Stimulated activated CD8-positive, alpha-beta memory T cell treated with anti-CD3 and anti-CD28 coated beads, Interleukin-15, amount 100 ng/mL, for 4 hours (primary cell): ENCODE results near the gene FAM171A1.
A peak's percentile ranks its signal among the peaks of the same experiment; 100 is the strongest.
"Not testable (repeated sequence)": the region's sequence is repeated elsewhere in the genome, so short reads cannot be mapped to it uniquely, and the experiment has no call there.

Source experiments
- DNase-seq, 2 donors: peaks; one replicate each; pipeline ENCODE4 v3.0.0-alpha.2; 2020; ENCODE audit warnings: low read depth in 2 of 2

Gene FAM171A1

DNA sequence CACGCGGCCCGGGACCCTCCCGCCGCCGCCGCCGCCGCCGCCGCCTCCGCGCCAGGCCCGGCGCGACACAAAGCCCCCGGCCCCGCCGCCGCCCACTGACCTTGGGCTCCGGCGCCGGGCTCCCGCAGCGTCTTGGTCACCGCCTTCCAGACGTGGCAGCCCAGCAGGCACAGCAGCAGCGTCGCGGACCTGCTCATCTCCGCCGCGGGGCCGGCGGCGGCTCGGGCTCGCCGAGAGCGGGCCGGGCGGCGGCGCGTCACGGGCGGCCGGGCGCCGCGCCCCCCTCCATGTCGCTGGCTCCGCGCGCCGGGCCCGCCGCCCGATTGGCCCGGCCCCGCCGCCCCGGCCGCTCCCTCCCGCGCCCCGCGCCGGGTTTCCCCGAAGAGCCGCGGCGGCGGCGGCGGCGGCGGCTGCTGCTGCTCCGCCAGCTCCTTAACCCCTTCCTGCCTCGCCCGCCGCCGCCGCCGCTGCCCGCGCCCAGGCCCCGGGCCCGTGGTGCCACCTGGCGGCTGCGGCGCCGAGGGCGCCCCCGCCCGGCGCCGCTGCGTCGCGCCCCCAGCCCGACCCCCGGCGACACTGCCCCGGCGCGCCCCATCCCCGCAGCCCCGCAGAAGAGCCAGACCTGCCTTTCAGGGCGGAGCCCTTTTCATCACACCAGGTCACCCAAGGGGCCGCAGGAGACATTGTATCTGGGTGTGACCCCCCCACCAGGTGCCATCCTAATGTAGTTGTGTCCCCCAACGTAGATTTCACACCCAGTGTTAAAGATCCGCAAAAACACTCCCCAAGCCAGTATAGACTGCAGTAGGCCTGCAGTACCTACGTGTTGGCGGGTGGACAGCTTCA lies at the start of gene FAM171A1:
TSS of gene FAM171A1 (minus strand) at position 434 of the 846 bp plus-strand sequence. CDS start at position 197, 237 bp downstream.
- peak in 1 of 2 donors; percentile 28 for DNase-seq

DNA sequence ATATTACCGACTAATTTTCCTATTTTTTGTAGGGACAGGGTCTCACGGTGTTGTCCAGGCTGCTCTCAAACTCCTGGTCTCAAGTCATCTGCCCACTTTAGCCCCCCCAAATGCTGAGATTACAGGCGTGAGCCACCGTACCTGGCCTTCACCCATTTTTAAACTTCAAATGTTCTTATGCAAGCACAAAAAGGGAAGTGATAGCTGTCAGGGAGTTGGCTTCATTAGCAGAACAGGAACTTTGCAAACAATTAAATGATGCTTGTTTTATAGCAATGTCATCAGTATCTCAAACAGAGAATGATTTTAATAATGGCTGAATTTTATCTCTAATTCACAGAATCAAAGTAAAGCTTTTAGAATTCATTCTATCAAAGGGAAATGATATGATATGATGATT lies 49.8 kb upstream of the FAM171A1 start:
- no peak for DNase-seq

DNA sequence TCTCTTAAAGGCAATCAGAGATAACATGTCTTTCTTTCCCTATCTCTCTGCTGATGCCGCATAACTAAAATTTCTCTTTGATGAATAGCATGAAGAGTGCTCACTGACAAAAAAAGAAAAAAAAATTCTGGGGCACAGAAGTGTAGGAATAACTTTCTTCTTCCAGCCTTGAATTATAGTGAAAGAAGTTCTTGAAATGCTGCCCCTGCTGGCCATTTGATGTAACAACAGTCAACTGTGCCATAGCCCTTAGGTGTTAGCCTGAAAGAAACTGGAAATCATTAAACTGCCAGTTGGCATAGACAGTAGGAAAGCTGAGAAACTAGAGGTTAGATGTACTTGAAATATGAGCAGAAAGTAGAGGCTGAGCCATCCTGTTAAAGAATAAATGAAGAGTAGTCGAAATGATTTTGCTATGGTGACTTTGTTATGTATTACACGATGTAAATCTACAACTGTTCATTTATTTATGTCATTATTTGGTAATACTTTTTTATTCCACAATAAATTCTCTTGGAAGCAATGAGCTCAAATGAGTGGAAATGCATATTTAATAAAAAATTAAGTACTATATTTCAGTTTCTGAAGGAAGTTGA lies 48.3 kb upstream of the FAM171A1 start:
- no peak for DNase-seq

DNA sequence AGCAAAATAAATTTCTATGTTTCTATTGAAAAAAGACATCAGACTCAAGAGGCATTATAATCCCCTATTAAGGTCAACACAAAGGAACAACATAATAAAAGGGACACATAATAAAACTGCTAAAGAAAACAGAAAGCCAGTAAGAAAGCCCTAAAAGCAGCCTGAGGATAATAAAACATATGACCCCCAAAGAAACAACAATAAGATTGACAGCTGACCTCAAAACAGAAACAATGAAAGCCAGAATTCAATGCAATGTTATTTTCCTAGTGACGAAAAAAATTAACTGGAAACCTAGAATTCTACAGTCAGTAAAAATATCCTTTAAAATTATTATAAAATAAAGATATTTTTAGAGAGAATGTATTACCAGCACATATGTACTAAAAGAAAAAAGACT lies 44.9 kb upstream of the FAM171A1 start:
- DNase-seq, result no peak

DNA sequence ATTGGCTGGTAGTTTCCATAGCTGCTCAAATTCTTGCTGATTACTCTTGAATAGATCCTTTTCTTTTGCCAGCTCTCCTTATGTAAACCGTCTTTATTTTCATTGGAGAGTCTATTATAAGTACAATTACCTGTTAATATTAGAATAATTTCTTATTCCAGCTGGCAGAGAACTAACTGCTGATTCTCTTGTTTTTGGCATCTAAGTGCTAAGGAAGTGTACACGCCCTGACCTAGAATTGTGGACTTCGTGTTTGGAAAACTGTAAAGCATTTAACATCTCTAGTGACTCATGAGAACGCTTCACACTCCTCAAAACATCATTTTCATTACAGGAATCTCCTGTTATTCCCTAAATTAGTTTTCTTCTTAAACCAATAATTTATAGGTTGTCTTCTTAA lies 39.9 kb upstream of the FAM171A1 start:
- no peak for DNase-seq

DNA sequence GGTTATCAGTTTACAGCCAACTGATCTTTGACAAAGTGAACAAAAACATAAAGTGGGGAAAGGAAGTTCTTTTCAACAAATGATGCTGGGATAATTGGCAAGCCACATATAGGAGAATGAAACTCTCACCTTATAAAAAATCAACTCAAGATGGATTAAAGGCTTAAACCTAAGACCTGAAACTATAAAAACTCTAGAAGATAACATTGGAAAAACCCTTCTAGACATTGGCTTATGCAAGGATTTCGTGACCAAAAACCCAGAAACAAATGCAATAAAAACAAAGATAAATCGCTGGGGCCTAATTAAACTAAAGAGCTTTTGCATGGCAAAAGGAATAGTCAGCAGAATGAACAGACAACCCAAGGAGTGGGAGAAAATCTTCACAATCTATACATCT lies 38.3 kb upstream of the FAM171A1 start:
- not testable (repeated sequence) for DNase-seq

DNA sequence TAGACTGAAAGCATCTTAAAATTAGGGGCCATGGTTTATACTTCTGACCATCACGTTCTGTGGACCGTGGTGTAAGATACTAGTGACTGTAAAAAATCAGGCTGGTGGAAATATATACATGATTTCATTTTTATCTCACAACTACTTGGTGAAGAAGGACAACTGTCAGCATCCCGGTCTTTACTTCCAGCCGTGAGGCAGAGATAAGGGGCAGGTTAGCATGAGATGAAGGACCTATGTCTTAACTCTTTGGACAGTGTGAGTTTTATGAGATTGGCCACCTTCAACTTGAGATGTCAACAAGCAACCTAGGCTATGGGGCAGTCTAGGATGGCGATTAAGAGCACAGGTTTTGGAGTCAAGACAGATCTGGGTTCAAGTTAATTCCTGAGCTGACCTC lies 37.5 kb upstream of the FAM171A1 start:
- no peak for DNase-seq

DNA sequence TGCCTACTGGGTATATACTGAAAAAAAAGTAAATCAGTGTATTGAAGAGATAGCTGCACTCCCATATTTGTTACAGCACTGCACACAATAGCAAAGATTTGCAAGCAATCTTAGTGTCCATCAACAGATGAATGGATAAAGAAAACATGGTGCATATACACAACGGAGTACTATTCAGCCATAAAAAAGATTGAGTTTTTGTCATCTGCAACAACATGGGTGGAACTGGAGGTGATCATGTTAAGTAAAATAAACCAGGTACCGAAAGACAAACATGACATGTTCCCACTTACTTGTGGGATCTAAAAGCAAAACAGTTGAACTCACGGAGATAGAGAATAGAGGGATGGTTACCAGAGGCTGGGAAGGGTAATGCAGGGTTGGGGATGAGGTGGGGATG lies 34.2 kb upstream of the FAM171A1 start:
- no peak for DNase-seq

DNA sequence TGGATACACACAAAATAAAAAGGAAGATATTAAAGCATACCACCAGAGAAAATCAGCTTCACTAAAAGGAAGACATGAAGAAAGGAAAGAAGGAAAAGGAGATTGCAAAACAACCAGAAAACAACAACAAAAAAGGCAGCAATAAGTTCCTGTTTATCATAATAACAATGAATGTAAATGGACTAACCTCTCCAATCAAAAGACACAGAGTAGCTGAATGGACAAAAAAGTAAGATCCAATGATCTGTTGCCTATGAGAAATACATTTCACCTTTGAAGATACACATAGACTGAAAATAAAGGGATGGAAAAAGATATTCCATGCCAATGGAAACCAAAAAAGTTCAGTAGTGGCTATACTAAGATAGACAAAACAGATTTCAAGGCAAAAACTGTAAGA lies 30.3 kb upstream of the FAM171A1 start:
- DNase-seq, result no peak

DNA sequence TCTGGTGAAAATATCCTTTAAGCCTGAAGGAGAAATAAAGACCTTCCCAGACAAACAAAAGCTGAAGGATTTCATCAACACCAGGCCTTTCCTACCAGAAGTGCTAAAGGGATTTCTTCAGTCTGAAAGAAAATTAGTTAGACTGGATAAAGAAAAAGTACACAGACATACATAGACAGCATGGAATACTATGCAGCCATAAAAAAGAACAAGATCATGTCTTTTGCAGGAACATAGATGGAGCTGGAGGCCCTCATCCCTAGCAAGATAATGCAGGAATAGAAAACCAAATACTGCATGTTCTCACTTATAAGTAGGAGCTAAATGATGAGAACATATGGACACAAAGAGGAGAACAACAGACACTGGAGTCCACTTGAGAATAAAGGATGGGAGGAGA lies 29.4 kb upstream of the FAM171A1 start:
- not testable (repeated sequence) for DNase-seq

DNA sequence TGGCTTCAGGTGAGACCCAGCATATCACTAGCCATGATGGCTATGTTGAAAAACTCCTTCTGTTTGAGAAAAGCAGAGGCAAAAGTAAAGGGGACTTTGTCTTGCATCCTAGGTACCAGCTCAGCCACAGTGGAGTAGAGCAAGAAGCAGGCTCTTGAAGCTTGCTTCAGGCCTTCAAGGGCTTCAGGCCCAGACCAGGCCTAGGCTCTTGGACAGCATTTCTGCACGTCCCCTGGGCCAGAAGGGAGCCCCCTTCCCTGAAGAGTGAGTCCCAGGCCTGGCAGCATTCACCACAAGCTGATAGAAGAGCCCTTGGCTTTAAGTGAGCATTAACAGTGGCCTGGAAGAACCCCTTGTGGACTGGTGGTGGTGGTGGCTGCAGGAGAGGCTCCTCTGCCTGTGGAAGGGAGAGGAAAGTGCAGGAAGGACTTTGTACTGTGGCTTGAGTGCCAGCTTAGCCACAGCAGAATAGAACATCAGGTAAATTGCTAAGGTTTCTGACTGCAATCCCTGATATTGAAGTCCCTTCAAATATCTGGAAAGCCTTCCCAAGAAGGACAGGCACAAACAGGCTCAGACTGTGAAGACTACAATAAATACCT lies 28.1 kb upstream of the FAM171A1 start:
- no peak for DNase-seq

DNA sequence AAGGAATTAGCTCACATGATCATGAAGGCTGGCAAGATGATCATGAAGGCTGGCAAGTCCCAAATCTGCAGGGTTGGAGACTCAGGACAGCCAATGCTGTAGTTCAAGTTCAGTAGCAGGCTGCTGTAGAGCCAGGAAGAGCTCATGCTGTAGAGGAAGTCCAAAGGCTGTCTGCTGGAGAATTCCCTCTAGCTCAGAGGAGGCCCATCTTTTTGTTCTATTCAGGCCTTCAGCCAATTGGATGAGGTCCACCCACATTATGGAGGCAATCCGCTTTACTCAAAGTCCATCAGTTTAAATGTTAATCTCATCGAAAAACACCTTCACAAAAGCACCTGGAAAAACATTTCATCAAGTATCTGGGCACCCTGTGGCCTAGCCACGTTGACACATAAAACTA lies 24.8 kb upstream of the FAM171A1 start:
- no peak for DNase-seq

DNA sequence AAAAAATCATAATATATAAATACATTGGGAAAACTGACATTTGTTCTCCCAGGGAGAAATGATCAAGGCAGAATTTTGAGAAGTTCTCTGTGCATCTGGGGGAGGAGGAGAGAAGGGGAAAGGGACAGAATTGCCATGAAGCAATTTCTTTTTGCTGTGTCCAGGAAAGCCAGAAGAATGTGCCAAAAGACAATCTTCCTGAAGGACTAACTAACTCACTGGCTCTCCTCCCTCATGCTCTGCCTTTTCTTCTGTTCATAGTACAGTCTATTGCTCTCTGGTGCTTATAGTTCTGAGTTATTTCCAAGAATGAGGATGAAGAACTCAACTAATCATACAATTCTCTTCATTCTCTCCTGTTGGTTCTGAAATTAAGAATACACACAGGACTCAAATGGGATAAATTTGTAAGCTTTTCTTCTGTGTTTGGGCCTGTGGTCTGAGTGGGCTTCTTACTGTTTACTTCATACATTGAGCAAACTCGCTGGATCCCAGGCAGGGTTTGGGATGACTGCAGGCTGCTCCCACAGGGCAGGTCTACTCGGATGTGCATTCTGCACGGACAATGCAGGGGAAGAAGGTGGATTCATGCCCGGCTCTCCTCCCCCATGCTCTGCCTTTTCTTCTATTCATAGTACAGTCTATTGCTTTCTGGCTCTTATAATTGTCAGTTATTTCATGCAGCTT lies 22.2 kb upstream of the FAM171A1 start:
- DNase-seq, result no peak

DNA sequence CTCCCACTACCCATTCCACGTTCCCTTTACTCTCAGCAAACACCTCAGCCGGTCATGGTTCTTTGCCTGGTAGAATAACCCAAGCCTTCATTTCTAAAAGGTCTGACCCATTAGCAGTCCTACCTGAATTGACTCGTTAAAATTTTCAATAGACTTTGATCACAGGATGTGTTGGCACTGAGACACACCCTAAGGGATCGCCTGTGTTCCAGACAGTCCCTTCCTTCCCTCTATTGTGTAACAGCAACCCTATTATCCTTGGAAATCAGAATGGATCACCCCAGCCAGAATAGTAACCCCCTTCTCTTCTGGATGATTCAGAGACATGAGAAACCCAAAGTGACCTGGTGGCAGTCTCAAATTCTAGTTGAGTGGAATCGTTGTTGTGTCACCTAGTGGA lies 20.4 kb upstream of the FAM171A1 start:
- DNase-seq, result no peak

DNA sequence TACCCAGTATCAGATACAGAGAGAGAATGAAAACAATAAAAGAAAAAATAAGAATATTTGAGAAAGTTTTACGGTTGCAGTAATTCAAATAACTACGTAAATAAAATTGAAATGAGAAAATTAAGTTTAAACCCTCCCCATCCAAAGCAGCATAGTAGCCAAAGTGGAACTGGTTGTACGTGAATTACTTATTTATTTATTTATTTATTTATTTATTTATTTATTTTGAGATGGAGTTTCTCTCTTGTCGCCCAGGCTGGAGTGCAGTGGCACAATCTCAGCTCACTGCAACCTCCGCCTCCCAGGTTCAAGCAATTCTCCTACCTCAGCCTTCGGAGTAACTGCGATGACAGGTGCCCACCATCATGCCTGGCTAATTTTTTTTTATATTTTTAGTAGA lies 17.1 kb upstream of the FAM171A1 start:
- not testable (repeated sequence) for DNase-seq

DNA sequence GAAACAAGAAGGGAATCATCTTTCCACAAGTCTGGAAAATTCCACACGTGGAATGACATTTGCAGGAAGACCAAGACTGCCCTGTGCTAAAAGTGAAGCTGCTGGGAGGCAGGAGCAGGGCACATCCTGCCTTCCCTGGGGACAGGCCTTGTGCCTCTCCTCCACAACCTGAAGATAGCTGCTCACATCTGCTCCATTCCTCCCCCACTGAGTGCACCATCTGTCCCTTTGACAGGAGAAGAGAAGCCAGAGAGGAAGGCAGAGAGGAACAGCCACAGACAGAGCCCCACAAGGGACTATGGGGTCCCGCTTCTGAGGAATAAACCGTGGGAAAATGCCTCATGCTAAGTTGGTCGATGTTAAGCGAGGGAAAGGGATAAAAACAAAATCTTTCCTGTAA lies 15.9 kb upstream of the FAM171A1 start:
- DNase-seq, result no peak

DNA sequence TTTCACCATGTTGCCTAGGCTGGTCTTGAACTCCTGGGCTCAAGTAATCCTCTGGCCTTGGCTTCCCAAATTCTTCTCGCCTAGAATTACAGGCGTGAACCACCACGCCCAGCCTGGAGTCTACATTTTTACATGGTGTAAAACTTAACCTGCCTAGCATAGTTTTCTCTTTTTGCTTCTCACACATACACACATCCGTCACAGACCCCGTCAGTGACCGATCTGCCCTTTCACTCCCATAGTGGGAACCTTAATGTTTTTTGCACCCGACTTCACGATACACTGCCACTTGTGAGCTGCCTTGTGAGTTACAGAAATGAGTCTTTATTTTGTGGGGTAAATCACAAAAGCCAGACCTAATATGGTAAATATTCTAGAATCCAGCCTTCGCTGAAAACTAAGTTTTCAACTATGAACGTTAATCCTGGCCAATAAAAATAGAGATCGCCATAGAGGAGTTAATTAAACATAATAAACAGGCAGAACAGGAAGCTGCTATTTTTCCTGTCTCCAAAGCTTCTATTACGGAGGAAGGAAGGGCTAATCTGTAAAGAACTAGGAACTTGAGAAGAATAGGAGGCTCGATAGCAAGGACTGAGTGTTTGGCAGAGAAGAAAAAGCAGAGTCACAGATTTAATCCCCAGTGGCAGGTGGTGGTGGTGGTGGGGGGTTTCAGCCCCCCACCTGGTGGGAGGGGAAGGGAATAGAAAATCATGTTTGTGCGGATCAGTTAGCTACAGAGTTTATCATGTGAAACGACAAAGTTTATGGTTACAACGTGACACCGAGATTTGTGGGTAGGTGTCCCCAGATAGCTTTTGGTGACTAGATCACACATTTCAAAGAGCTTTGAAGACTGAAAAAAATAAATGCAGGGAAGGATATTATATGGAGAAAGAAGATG lies 14.7 kb upstream of the FAM171A1 start:
- DNase-seq, result no peak

DNA sequence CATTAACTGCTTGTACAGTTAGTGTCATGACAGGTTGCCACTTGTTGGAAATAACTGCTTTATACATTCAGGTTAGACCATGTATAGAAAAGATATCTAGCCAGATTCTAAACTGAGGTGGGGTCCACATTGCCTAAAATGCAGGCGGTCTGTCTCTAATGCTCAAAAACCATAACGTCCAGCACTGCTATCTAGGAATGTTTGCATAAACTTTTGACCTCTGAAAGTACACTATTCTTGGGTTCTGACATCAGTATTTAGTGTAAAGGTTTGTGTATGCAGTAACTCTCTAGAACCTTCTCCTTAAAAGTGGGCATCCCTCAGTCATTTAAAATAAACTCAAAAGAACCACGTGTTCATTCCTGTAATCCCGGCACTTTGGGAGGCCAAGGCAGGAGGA lies 10.3 kb upstream of the FAM171A1 start:
- DNase-seq, result no peak

DNA sequence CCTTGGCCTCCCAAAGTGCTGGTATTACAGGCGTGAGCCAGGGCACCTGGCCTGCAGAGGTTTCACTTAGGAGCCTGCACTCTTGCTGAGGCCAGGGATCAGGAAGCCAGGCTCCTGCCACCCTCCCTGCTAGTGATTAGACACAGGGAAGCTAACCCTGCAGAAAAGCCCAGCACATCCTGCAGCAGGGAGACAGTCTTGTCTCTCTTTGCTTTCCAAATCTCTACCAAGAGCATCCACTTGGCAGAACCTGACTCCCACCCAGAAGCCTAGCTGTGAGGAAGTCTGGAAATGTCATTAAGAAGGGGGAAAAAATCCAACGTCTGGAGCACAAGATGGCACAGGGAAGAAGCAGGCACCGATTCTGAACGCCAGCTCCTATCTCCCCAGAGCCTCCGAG lies 8.0 kb upstream of the FAM171A1 start:
- no peak for DNase-seq

DNA sequence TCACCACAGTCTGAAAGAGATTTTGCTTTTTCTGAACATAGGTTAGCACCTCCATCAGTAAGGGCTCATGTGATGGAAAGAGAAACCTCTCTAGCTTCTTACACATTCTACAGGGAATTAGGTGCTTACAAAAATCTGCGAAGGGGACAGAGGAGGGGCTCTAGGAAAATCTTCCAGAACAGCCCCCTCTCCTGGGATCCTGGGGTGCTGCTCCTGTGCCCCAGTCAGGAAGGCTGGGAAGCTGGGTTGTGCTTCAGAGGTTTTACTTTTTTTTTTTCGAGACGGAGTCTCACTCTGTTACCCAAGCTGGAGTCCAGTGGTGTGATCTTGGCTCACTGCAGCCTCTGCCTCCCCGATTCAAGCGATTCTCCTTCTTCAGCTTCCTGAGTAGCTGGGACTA lies 7.5 kb upstream of the FAM171A1 start:
- no peak for DNase-seq

DNA sequence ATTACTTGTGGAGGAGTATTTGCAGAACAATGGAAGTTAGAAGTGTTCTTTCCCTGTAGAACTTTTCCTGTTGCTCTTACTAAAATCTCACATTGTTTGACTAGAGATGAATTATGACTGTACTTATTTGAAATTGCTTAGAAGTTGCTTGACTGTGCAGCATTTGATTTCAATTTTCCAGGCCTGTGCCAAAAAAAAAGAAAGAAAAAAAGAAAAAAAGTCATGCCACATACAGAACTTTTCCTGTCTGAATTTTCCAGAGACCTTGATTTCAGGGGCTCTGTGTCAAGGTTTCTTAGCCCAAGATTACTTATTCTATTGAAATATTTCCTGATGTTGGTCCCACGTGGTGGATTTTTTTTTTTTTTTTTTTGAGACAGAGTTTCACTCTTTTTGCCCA lies 3.5 kb upstream of the FAM171A1 start:
- DNase-seq, result no peak
